ENCODE results near the gene AK5. TPM values are rescaled to one million over a fixed set of nuclear protein-coding genes. Genes with fewer than 3 reads are reported as not detected.

The AK5 gene
- total RNA-seq, 1 donor from 2014 or later: not detected

GRCh38 chr1:77287535-77287934, 5.7 kb downstream of the AK5 start:
- no peak for TF ChIP-seq CTCF (IDR thresholded peaks at IDR 0.05; ENCODE audit: unreplicated experiment)
- Mint-ChIP-seq H3K27ac (no peak overlapping the region), H3K9me3 (no peaks in the 10 kb centered on the region), H3K36me3 (no peaks in the 10 kb centered on the region), H3K4me1 (peaks cover 7% of the 10 kb centered on the region), H3K4me3 (no peak overlapping the region), H3K27me3 (ENCODE audit: low read depth) (peaks cover 71% of the 10 kb centered on the region)
- DNase-seq (ENCODE audit: low spot score in 2 of 2, unreplicated experiment in 2 of 2): no peak

GRCh38 chr1:77288275-77288674, 6.5 kb downstream of the AK5 start:
- no peak overlapping the region for H3K27ac Mint-ChIP-seq
- no peak overlapping the region for H3K4me3 Mint-ChIP-seq
- H3K4me1 Mint-ChIP-seq: peaks cover 3% of the 10 kb centered on the region
- H3K36me3 Mint-ChIP-seq: no peaks in the 10 kb centered on the region
- H3K9me3 Mint-ChIP-seq: no peaks in the 10 kb centered on the region
- no peak for TF ChIP-seq CTCF (IDR thresholded peaks at IDR 0.05; ENCODE audit: unreplicated experiment)
- H3K27me3 Mint-ChIP-seq (ENCODE audit: low read depth): peaks cover 65% of the 10 kb centered on the region
- DNase-seq (ENCODE audit: low spot score in 2 of 2, unreplicated experiment in 2 of 2): no peak

- Mint-ChIP-seq H3K4me1 (no peaks in the 10 kb centered on the region), H3K27me3 (ENCODE audit: low read depth) (peaks cover 48% of the 10 kb centered on the region), H3K9me3 (no peaks in the 10 kb centered on the region), H3K27ac (no peak overlapping the region), H3K4me3 (no peak overlapping the region), H3K36me3 (no peaks in the 10 kb centered on the region)
- no peak for TF ChIP-seq CTCF (IDR thresholded peaks at IDR 0.05; ENCODE audit: unreplicated experiment)
- DNase-seq (ENCODE audit: low spot score in 2 of 2, unreplicated experiment in 2 of 2): no peak
Measured at GRCh38 chr1:77290576-77290975, 8.8 kb downstream of the AK5 start.

GRCh38 chr1:77292551-77292950, 10.7 kb downstream of the AK5 start:
- no peak for DNase-seq (ENCODE audit: low spot score in 2 of 2, unreplicated experiment in 2 of 2)
- Mint-ChIP-seq H3K9me3 (no peaks in the 10 kb centered on the region), H3K4me1 (no peaks in the 10 kb centered on the region), H3K4me3 (no peak overlapping the region), H3K36me3 (no peaks in the 10 kb centered on the region), H3K27me3 (ENCODE audit: low read depth) (peaks cover 47% of the 10 kb centered on the region), H3K27ac (no peak overlapping the region)
- no peak for TF ChIP-seq CTCF (IDR thresholded peaks at IDR 0.05; ENCODE audit: unreplicated experiment)

GRCh38 chr1:77300566-77300965, 18.7 kb downstream of the AK5 start:
- TF ChIP-seq CTCF (IDR thresholded peaks at IDR 0.05; ENCODE audit: unreplicated experiment): no peak
- no peak overlapping the region for H3K27ac Mint-ChIP-seq
- no peak for DNase-seq (ENCODE audit: low spot score in 2 of 2, unreplicated experiment in 2 of 2)
- H3K4me3 Mint-ChIP-seq: no peak overlapping the region
- peaks cover 51% of the 10 kb centered on the region for H3K27me3 Mint-ChIP-seq (ENCODE audit: low read depth)
- H3K4me1 Mint-ChIP-seq: no peaks in the 10 kb centered on the region
- H3K36me3 Mint-ChIP-seq: peaks cover under 1% of the 10 kb centered on the region
- peaks cover 6% of the 10 kb centered on the region for H3K9me3 Mint-ChIP-seq

- H3K36me3 Mint-ChIP-seq: peaks cover 2% of the 10 kb centered on the region
- peaks cover 43% of the 10 kb centered on the region for H3K27me3 Mint-ChIP-seq (ENCODE audit: low read depth)
- H3K9me3 Mint-ChIP-seq: peaks cover 22% of the 10 kb centered on the region
- H3K27ac Mint-ChIP-seq: no peak overlapping the region
- no peak for DNase-seq (ENCODE audit: low spot score in 2 of 2, unreplicated experiment in 2 of 2)
- H3K4me1 Mint-ChIP-seq: no peaks in the 10 kb centered on the region
- H3K4me3 Mint-ChIP-seq: no peak overlapping the region
- TF ChIP-seq CTCF (IDR thresholded peaks at IDR 0.05; ENCODE audit: unreplicated experiment): no peak
Measured at GRCh38 chr1:77303387-77303786, 21.6 kb downstream of the AK5 start.
